Gastroesophageal sphincter (tissue), 3 donors: Measurements from ENCODE around the gene SLFNL1.

Experiments
- CTCF ChIP-seq, 4 experiments: fragments of 200-600 bp in 2 of 4; fragments of 450-650 bp in 2 of 4; sonication (generic) in 1 of 4; IDR thresholded peaks; one replicate each; pipeline ENCODE4 v1.5.1; 2017 to 2019; ENCODE audit warnings: antibody characterized with exemption in 4 of 4, mild to moderate bottlenecking in 2 of 4, moderate library complexity in 2 of 4
- POLR2A ChIP-seq, 2 donors: fragments of 450-650 bp; IDR thresholded peaks; one replicate each; pipeline ENCODE4 v1.6.1; 2017; ENCODE audit warnings: antibody characterized with exemption in 2 of 2, mild to moderate bottlenecking in 2 of 2, moderate library complexity in 1 of 2

GRCh38 chr1:41051022-41051421 is 29.5 kb upstream of the SLFNL1 start:
- TF ChIP-seq CTCF (IDR thresholded peaks at IDR 0.05) (no peak), POLR2A (IDR thresholded peaks at IDR 0.05) (no peak)
